Colon (tissue), 2 donors: ENCODE results near the gene TET3.

Experiments
- FAIRE-seq: peaks from 2 replicates; lab custom pipeline; 2012; peaks lifted over from hg19 to GRCh38; lab: Jason Lieb, UNC
- donor health status: control.
- donor health status: control.

TET3 gene

DNA sequence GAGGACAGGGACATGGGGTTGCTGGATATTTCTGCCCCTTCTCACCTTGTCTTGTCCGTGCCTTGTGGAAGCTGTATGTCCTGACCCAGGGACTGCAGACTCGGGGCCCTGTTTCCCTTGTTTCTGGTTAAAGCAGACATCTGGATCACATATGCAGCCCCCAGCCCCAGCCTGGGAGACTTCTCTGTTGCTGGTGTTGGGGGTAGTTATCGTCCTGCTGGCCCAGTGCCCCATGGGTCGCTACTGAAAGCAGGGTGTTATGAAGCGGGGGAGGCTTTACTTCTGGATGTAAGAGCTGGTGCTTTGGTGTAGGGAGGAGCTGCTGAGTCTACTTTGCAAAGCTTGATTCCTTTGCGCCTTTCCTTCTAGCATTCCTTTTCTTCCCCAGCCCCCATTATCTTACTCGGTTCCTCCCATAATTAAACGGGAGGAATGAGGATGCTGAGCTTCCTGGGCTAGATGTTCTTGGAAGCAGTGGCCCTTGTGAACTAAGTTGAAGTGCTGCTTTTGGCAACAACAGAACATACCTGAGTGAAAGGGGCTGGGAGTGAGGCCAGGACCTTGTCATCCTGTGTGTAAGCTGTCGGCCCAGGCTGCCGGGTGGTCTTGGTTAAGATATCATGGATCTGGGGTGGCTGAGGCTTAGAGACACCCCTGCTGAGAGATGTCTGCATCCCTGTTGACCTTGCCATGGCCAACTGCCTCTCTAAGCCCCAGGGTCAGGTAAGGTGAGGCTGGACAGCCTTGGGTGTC, 3.4 kb downstream of the TET3 start:
- FAIRE-seq: no peak

- FAIRE-seq: no peak
These were observed 5.3 kb downstream of the TET3 start for GRCh38 chr2:73989972-73990371.

DNA sequence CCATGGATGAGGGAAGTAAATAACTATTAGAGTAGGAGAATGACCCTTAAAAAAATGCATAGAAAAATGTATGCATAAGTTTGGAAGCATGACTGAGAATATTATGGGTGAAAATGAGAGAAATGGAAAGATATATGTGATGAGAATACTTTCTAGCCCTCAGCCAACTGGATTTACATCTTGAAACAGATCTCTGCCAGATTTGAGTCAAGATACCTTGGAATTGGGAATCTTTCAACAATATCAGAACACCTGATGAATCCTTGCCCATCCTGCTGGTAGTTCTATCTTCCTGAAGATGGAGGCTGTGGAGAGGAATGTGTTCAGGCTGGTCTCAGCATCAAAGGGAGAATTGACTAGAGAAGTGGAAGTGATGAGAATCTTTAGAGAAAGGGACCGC, 5.8 kb downstream of the TET3 start:
- FAIRE-seq: no peak

GRCh38 chr2:73992036-73992435, 7.3 kb downstream of the TET3 start:
- FAIRE-seq: no peak

- no peak for FAIRE-seq
These were observed 8.7 kb downstream of the TET3 start for GRCh38 chr2:73993376-73993775.

DNA sequence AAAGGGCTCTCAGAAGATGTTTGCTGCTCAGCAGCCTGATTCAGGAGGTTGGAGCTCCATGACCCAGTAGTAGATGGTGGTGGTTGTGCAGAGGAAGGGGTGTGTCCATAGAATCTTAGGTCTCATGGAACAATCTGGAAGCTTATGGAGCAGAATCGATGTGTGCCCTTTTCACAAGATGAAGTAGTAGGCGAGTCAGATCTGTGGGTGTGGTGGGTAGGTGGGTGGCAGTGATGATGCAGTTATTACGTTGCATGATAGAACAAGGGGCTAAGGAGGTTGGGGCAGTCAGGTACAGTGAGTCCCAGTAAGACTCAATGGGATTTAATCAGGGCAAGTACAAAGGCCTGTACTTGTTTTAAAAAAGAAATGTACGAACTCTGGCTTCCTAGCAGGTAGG, 9.1 kb downstream of the TET3 start:
- FAIRE-seq: no peak

DNA sequence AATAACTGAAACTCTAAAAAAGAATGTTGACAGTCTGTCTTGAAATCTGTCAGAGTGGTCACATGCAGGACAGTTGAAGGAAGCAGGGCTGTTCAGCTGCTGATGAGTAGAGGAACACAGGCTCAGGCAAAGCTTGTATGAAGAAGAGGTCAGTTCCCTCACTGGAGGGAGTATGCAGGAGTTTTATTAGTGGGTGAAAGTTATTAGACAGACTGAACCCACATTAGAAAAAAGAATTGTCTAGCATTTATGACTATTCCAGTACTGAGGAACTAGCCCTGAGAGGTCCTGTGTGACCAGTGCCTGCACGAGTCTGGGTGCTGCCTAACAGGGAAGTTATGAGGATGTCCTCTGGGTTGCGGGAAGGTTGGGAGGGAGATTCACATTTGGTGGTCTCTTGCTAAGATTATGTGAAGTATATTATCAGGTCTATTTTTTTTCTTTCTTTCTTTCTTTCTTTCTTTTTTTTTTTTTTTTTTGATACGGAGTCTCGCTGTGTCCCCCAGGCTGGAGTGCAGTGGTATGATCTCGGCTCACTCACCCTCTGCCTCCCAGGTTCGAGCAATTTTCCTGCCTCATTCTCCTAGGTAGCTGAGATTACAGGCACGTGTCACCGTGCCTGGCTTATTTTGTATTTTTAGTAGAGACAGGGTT, 9.6 kb downstream of the TET3 start:
- no peak for FAIRE-seq

DNA sequence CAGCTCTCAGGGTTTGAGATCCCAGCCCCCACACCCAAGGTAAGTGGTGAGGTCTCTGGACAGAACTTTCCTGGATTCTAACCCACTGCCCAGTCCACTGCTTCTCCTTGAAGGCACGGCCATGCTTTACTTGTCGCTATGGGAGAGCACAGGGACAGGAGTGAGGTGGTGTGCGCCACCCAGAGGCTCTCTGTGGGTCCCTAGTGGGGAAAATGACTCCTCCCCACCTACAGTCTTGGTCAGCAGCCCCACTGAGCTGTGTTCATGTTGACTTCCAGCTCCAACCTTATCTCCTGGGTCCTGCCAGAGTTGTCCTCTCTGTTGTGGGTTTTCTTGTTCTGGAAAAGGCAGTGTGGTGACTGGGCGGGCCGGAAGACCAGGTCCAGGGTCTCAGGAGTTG, 11.1 kb downstream of the TET3 start:
- FAIRE-seq: no peak

- no peak for FAIRE-seq
These were observed 13.1 kb downstream of the TET3 start for GRCh38 chr2:73997813-73998212.

DNA sequence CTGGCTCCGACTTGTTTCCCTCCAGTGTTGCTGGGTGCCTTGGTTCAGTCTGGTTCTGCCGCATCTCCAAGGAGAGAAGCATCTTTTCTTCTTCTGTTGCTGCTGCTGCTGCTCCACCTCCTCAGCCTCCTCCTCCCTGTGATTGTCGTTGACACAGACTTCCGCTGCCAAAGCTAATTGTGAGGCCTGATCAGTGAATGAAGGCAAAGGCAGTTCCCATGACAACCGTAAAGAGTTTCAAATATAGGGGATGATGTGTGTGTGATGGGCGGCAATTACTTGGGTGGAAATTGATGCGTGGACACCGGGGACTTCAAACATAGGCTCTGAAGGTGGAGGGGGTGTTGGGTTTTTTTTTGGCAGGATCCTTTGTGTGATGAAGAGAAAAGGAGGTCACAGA, 13.7 kb downstream of the TET3 start:
- no peak for FAIRE-seq

DNA sequence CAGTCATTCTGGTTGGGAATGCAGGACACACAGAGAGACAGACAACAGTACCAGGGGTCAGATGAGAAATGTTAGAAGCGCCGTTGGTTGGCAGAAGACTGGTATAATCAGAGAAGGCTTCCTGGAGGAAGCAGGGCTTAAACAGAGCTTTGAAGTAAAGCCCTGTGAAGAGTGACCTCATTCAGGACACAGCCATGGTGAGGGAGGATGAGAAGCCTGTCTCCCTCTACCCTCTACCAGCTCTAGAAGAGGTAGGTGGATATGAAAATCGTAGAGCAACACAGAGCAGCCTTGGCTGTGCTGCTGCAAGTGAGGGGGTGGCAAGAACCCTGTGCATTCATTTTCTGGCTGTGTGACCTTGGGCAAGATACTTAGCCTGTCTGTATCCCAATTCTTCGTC, 14.2 kb downstream of the TET3 start:
- FAIRE-seq: no peak

DNA sequence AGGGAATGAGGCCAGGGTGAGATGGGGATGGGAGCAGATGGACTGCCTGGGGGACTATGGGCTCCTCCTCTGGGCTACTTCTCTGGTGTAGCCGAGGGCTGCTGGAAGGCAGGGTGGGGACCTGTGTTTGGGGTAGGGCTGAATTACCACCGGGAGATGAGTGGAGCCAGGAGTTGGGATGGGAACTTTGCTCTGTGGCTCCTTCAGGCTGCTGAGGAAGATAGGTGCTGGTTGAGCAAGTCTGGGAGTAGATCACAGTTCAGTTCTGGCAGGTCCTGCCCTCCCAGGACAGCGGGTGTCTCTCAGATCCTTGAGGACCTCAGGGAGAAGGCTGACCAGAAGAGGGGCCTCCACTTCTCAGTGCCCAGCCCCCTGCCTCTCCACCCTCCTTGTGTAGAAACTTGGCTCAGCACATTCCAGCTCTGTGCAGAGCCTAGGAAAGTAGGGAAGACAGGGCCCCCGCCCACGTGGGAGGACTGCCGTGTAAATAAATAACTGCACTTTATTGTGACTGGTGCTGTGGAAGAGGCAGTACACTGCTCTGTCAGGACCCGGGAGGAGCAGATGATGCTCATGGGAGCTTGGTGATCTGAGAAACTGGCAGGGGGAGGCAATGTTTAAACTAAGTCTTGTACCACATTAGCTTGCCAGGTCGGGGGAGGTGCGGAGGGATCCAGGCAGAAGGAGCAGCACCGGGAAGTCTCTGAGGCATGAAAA, 15.3 kb downstream of the TET3 start:
- no peak for FAIRE-seq

DNA sequence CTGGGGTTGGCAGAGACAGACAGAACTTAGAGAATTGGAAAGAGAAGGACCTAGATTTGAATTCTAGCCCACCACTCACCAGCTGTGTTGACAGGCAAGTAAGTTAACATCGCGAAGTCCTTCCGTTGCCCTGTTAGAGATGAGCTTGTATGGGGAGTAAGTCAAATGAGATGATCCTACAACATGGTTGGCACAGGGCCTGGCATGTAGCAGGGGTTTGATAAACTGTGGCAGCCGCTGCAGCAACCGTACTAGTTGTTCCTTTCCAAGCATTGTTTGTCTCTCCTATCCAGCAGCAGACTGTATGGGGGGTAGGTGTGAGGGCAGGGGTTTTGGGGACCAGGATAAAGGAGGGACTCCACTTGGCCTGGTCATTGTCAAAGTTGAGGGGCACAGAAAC, 16.0 kb downstream of the TET3 start:
- no peak for FAIRE-seq

GRCh38 chr2:74001121-74001520, 16.4 kb downstream of the TET3 start:
- no peak for FAIRE-seq

DNA sequence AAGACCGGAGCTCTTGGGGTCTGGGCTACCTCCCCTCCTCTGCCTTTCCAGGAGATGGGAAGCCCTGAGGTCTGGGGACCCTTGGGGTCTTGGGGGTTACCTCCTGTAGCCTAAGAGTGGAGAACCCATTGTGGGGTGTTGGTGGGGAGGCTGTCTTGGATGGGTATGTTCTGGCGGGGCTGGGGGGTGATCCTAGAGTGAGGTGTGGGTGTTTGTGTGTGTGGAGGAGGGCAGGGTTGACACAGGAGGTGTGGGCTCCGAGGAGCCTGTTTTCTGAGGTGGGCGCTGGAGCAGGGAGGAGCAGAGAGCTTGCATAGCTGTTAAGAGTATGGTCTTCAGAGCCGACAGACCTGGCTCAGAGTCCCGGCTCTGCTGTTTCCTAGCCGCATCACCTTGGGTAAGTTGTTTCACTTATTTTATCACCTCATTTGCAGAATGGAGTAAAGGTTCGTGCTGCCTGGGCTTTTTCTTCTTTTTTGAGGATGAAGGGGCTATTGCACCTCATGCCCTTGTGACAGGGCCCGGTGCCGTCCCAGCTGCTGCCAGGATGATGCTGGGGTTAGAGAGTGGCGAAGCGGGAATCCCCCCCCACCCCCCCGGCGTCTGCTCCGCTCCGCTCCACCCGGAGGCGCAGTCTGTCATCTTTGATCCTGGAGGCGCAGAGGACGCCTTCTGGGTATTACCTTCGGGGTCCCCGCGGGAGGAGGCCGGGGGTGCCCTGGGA, 17.2 kb downstream of the TET3 start:
- no peak for FAIRE-seq

- FAIRE-seq: no peak
These were observed 18.1 kb downstream of the TET3 start for GRCh38 chr2:74002505-74003421.

DNA sequence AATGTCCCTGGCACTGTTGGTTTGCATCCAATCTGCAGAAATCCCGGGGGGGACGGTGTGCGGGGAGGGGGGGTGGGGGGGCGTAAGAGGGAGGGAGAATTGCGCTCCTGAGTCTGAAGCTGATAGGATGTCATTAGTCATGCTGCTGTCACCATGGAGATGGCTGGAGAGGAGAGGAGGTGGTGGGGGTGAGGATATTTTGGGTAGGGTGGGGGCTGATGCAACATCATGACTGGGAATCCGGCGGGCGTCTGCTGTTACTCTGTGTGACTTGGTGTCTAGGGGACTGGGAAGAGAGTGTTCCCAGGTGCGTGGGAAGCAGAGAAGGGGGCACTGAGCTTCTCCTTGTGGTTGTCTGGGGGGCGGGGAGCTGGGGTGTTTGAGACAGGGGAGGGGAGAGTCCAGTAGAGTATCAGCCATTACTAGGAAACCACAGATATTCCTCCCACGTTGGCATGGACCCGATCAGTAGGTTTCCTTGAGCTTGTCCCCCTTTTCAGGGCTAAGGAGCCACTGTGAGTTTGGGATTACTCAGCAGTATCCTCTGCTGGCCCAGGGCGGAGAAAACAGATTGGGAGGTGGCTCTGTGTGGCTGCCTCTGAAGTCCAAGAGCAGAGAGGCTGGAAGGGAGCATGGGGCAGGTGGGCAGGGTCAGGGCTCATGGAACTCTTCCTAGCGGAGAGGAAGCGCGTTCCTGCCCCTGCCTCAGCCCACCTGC, 18.9 kb downstream of the TET3 start:
- FAIRE-seq: no peak

- FAIRE-seq: no peak
These were observed 19.8 kb downstream of the TET3 start for GRCh38 chr2:74004212-74005182.

- FAIRE-seq: no peak
These were observed 21.1 kb downstream of the TET3 start for GRCh38 chr2:74005786-74006185.

DNA sequence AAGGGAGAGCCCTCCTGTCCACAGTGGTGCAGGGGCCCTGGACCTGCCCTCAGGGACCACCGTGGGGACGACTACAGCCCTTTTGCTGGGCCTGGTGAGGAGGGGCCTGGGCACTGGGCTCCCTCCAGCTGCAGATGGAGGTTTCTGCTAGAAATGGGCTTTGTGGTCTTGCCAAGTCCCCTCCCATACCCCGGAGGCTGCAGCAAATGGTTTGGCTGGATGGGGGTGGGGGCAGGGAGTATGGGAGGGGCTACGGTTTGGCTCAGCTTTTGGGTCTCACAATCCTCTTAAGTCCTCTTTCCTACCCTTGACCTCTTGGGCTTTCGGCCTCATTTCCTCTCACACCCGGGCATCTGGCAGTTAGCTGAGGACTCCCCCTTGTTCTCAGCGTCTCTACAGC, 21.7 kb downstream of the TET3 start:
- FAIRE-seq: no peak
